Esophagus squamous epithelium (tissue), 4 donors: ENCODE data around the gene IYD.

Experiments
- POLR2A ChIP-seq, 4 donors: fragments of 450-650 bp; IDR thresholded peaks; one replicate each; pipeline ENCODE4 v1.6.1; 2017; ENCODE audit warnings: antibody characterized with exemption in 4 of 4, mild to moderate bottlenecking in 4 of 4, moderate library complexity in 3 of 4
- TF ChIP-seq, protein P1 (sequence below), 6 experiments: fragments of 450-650 bp in 4 of 6; fragments of 200-600 bp in 2 of 6; sonication (generic) in 2 of 6; IDR thresholded peaks; one replicate each; pipeline ENCODE4 v1.5.1; 2016 to 2019; ENCODE audit warnings: antibody characterized with exemption in 6 of 6, mild to moderate bottlenecking in 4 of 6, moderate library complexity in 4 of 6

DNA sequence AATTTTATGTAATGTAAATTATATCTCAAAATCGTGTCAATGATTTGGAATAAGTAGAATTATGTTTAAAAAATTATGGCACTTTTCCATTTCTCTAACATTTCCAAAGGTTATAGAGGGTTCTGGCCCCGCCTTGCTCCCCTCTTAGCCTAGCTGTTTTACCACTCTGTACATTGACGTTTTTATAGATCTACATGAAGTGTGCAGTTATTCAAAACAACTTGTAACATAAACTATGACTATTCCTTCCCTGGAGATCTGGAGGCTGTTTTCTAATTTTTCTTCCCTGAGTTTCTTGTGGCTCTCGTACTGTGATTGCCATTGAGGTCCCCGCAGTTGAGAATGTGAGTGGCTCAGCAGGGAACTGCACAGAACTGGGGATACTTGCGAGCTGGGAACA, 48.4 kb downstream of the IYD start:
- TF ChIP-seq, protein P1, sequence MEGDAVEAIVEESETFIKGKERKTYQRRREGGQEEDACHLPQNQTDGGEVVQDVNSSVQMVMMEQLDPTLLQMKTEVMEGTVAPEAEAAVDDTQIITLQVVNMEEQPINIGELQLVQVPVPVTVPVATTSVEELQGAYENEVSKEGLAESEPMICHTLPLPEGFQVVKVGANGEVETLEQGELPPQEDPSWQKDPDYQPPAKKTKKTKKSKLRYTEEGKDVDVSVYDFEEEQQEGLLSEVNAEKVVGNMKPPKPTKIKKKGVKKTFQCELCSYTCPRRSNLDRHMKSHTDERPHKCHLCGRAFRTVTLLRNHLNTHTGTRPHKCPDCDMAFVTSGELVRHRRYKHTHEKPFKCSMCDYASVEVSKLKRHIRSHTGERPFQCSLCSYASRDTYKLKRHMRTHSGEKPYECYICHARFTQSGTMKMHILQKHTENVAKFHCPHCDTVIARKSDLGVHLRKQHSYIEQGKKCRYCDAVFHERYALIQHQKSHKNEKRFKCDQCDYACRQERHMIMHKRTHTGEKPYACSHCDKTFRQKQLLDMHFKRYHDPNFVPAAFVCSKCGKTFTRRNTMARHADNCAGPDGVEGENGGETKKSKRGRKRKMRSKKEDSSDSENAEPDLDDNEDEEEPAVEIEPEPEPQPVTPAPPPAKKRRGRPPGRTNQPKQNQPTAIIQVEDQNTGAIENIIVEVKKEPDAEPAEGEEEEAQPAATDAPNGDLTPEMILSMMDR (IDR thresholded peaks at IDR 0.05) = no peak
- no peak for TF ChIP-seq POLR2A (IDR thresholded peaks at IDR 0.05)
